Skin epidermis (tissue), 12 donors: ENCODE data around the gene MRPL27.

ENCODE experiments used
- H3K27ac ChIP-seq, 21 experiments: fragments of 200-600 bp; sonication (generic) in 11 of 21; one replicate each; pipeline ENCODE4 v1.5.0; 2020; ENCODE audit warnings: mild to moderate bottlenecking in 3 of 21, inconsistent platforms in 2 of 21, moderate library complexity in 2 of 21
- H3K4me3 ChIP-seq, 7 experiments: fragments of 200-600 bp; sonication (generic) in 2 of 7; one replicate each; pipeline ENCODE4 v1.5.0; 2020; ENCODE audit warnings: inconsistent platforms in 2 of 7, mild to moderate bottlenecking in 2 of 7, moderate library complexity in 1 of 7

The MRPL27 gene

DNA sequence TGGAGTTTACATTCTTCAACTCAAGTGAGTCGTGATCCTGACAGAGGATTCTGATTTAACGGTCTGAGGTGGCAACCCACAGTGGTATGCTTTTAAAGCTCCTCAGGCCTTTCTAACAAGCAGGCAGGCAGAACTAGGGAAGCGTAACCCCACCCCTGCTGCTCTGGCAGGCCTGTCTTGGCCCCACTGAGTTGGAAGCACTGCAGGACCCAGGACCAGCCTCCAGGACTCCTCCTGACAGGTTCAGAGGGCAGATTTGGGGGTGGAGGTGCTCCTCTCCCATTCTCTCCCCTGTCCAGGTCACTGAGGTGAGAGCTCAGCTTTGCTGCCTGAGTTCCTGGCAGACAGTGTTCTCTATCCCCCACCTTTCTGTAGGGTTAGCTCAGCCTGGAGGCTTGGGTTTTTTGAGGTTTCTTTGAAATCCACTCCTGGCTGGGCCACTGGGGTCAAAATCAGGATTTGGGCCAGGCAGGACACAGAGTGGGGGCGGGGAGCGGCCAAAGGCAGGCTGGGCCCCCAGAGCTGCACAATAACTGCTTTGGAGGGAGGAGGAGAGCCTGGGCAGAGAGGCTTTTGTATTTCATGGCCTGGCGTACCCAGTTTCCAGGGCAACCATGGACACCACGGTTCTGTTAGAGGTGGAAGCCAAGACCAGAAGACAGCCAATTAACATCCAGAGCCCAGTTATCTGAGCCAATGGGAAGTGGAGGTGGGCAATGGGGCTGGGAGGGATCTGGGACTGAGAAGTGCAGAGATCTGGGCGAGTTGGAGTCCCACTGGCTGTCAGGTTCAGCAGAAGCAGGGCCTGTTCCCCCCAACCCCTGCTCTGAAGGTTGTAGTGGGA lies 9.5 kb downstream of the MRPL27 start:
- Histone ChIP-seq H3K27ac (no peak overlapping the region), H3K4me3 (no peak overlapping the region)

DNA sequence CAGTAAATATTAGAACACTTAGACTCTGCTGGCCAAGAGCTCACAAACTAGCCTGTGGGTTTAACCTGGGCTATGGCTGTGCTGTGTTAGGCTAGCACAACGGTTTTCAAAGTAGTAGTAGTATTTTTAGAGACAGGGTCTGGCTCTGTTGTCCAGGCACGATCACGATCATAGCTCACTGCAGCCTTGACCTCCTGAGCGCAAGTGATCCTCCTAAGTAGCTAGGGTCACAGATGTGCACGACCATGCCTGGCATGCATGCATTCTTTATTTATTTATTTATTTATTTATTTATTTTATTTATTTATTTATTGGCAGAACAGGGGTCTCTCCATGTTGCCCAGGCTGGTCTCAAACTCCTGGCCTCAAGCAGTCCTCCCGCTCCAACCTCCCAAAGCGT lies 10.3 kb downstream of the MRPL27 start:
- no peak overlapping the region for H3K4me3 ChIP-seq
- peak overlapping the region in 1 of 21 experiments; percentile 21 for H3K27ac ChIP-seq

DNA sequence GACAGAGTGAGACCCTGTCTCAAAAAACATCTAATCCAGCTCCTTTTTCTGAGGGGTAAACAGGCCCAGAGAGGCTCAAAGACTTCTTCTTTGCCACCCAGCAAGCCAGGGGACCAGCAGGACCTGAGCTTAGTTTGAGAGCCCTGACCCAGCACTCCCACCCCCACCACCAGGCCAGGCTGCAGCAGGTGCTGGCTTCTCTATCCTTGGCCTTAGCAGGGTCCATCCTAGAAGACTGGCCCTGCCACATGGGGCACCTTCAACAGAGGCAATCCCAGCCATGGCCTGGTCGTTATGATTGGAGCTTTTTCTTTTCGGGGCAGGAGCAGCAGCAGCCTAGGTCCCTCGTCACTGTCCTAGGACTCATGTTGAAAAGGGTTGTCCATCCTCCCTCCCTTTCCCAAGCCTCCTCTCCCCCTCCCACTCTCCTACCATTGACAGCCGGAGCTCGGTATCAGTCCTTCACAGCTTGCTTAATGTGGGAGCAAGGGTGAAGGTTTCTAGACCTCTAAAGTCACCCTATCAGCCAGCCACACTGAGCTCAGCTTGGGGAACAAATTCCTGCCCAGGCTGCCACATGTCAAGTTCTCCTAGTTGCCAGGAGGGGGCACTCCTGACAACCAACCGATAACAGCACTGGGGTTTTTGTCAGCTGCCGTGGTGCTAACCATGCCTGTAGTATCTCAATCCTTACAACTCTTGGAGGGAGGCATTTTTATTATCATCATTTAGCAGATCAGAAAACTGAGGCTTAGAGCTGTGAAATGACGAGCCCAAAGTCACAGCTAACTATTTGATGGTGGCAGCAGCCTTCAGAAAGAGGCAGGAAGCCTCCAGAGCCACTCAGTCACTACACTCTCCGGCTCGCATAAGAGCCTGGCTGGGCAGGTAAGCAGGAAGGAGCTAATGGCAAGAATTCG lies 11.2 kb downstream of the MRPL27 start:
- Histone ChIP-seq H3K27ac (peak overlapping the region in 2 of 21 experiments; percentile 21 to 40), H3K4me3 (no peak overlapping the region)

DNA sequence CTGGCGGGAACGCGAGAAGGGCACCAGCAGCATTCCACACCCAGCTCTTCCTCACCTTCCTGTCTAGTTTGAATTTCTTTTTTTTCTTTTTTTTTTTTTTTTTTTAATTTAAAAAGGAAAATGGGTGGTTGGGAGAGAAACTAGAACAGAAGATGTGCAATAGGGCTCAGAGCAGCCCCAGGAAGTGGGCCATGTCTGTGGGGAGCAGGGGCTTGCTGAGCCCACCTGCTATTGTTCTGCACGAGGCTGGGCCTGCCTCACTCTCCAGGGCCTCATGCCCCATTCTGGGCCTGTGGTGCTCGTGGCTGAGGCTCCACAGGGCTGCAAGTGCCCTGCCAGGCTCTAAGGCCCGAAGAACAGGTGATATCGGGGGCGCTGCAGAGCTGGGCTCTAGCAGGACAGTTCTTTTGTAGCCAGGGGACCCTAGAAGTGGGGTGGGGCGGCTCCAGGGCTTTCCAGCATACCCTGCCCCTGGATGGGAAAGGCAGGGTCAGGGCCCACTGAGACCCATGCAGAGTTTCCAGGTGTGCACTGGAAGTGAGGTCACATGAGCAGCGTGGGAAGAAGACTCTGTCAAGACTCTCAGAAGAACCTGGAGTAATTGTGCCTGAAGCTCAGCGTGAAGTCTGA lies 12.4 kb downstream of the MRPL27 start:
- Histone ChIP-seq H3K4me3 (no peak overlapping the region), H3K27ac (no peak overlapping the region)

DNA sequence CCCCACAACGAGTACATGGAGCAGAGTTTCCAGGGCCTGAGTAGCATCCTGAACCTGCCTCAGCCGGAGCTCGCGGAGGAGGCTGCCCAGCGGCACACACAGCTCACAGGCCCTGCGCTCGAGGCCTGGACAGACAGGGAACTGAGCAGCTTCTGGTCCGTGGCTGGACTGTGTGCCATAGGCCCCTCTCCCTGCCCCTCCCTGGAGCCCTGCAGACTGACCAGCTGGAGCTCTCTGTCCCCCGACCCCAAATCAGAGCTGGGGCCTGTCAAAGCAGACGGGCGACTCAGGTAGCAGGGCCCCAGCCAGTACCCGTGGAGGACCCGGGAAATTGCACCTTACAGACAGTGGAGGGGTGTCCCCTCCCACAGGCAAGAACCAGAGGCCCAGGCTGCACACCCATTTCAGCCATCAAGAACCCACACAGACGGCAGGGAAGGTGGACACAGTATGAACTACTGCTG lies 13.0 kb downstream of the MRPL27 start:
- no peak overlapping the region for H3K27ac ChIP-seq
- no peak overlapping the region for H3K4me3 ChIP-seq

DNA sequence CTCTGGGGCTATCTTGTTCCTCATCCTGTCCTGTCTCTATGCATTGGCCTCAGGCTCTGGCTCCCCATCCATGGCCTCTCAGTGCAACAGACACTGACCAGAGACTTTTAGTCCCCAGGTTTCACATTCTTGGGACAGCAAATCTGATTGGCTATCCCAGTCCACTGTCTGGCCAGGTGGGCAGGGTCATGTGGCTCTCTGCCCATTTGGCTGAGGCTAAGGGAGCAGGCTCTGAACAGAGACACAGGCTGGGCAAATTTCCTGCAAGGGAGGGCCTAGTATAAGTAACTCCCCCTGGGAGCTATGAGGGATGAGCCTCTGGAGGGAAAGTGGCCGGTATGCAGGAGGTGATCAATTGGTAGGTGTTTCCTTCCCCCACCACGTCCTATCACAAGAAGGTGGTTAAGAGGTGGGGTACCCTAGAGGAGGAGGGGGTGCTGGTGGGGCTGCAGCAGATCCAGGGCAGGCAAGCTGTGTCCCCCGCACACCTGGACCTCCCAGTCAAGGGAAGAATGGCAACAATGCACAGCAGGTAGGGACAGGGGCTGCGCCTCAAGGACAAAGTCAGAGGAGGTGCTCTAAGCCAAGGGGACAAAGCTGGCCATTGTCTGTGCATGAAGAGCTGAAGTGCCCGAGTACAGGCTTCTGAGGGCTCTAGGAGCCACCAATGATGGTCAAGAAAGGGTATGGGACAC lies 13.8 kb downstream of the MRPL27 start:
- Histone ChIP-seq H3K27ac (no peak overlapping the region), H3K4me3 (no peak overlapping the region)

DNA sequence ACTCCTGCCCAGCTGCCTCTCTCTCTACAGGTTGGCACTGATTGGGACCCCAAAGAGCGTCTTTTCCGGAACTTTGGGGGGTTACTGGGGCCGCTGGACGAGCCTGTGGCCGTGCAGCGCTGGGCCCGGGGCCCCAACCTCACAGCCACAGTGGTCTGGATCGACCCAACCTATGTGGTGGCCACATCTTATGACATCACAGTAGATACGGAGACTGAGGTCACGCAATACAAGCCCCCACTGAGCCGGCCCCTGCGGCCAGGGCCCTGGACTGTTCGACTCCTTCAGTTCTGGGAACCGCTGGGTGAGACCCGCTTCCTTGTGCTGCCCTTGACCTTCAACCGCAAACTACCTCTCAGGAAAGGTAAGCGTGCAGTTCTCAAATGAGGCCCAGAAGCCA lies 14.8 kb downstream of the MRPL27 start:
- H3K27ac ChIP-seq: no peak overlapping the region
- H3K4me3 ChIP-seq: no peak overlapping the region

DNA sequence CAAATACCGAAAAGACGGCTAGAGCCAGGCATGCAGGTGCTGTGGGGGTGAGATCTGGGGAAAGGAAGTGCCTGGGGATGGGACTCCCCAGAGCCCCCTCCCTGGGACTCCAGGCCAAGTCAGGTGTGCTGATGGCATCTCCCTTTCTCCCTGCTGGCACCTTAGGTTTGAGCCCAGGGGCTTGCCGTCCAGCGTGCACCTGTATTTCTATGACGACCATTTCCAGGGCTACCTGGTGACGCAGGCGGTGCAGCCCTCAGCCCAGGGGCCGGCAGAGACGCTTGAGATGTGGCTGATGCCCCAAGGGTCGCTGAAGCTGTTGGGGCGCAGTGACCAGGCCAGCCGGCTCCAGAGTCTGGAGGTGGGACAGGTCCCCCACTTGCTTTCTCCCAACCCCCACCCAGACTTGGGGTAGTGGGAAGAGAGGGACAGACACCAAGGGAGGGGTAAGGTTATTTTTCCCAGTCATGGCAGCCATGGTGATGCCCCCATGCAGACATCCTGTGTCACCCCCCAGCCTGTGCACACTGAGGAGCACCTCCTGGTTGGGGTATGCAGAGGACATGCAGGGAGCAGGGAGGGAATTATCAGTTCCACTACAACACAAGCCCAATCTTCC lies 16.0 kb downstream of the MRPL27 start:
- Histone ChIP-seq H3K4me3 (no peak overlapping the region), H3K27ac (no peak overlapping the region)

DNA sequence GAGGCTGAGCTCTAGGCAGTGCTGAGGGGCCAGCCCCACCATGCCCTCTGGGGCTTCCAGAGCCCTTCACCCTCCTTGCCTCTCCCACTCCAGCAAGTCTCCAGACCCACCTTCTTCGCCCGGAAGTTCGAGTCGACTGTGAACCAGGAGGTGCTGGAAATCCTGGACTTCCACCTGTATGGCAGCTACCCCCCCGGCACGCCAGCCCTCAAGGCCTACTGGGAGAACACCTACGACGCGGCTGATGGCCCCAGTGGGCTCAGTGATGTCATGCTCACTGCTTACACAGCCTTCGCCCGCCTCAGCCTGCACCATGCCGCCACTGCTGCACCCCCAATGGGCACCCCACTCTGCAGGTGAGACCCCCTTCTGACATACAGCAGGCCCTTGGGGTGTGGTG lies 16.6 kb downstream of the MRPL27 start:
- Histone ChIP-seq H3K4me3 (no peak overlapping the region), H3K27ac (no peak overlapping the region)

DNA sequence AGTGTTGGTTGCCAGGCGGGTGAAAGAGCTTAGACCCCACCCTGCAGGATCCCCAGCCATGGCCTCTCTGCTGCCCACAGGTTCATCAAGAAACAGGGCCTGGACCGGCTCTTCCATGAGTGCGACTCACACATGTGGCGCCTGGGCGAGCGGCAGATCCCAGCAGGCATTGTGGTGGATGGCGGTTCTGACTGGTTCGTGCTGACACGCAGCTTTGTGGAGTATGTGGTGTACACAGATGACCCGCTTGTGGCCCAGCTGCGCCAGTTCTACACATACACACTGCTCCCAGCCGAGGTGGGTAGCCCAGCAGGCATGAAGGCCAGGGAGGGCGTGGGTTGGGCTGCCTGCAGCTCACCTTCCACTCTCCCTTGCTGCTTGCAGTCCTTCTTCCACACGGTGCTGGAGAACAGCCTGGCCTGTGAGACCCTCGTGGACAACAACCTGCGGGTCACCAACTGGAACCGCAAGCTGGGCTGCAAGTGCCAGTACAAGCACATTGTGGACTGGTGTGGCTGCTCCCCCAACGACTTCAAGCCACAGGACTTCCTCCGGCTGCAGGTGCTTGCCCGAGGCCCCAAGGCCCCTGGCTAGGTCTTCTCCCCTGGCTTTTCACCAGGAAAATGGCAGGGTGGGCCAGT lies 17.2 kb downstream of the MRPL27 start:
- no peak overlapping the region for H3K27ac ChIP-seq
- no peak overlapping the region for H3K4me3 ChIP-seq

DNA sequence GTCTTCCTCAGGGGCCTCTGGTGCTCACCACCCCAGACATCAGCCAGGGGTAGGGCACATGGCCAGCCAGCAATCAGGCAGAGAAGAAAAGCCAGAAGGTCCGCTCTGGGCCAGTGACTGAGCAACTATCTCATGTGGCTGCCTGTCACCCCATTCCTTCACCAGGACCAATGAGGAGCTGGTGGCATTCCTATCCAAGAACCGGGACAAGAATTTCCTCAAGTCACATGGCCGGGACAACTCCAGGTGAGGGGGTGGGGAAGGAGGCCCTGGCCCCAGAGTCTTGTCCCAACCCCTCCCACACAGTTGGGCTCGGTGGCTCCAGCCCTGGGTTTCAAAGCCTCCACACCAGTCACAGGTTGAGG lies 17.7 kb downstream of the MRPL27 start:
- Histone ChIP-seq H3K27ac (no peak overlapping the region), H3K4me3 (no peak overlapping the region)

DNA sequence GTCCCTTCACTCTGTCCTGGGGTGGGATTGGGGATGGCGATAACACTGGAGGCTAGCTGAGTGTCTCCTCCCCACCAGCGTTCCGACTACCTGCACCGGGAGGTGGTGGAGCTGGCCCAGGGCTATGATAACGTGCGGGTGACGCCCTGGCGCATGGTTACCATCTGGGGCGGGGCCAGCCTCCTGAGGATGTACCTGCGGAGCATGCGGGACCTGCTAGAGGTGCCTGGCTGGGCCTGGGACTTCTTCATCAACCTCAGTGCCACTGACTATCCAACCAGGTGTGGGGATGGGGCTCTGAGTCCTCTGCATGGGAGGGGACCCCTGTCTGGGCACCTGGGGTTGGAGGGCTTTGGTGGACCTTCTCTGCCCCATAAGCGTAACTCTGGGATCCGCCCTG lies 18.2 kb downstream of the MRPL27 start:
- no peak overlapping the region for H3K27ac ChIP-seq

DNA sequence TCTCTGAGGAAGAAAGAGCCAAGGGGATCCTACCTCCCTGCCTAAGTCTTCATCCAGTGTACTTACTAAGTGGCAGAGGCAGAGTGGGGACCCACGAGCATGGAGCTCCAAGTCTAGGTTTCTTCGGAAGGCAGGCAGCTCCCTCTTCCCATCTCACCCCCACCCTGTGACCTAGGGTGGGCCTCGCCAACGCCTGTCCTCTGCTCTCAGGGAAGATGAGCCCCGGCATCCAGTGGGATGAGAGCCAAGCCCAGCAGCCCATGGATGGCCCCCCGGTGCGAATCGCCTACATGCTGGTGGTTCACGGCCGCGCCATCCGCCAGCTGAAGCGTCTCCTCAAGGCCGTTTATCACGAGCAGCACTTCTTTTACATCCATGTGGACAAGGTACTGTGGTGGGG lies 18.8 kb downstream of the MRPL27 start:
- no peak overlapping the region for H3K27ac ChIP-seq
- H3K4me3 ChIP-seq: no peak overlapping the region

More for the DNA sequence above, 18.2 kb downstream of the MRPL27 start:
- H3K4me3 ChIP-seq: no peak overlapping the region

DNA sequence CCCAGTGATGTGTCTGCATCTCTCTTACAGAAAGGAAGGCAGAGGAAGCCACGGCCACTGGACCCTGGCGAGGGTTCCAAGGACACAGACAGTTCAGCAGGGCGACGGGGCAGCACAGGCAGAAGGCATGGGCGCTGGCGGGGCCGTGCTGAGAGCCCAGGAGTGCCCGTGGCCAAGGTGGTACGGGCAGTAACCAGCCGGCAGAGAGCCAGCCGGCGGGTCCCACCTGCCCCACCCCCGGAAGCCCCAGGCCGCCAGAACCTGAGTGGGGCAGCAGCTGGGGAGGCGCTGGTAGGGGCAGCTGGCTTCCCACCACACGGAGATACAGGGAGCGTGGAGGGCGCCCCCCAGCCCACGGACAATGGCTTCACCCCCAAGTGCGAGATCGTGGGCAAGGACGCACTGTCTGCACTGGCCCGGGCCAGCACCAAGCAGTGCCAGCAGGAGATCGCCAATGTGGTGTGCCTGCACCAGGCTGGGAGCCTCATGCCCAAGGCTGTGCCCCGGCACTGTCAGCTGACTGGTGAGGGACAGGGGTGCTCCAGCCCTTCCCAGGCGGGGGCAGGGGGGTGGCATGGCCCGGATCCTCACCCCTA lies 19.3 kb downstream of the MRPL27 start:
- H3K27ac ChIP-seq: no peak overlapping the region
- H3K4me3 ChIP-seq: no peak overlapping the region

DNA sequence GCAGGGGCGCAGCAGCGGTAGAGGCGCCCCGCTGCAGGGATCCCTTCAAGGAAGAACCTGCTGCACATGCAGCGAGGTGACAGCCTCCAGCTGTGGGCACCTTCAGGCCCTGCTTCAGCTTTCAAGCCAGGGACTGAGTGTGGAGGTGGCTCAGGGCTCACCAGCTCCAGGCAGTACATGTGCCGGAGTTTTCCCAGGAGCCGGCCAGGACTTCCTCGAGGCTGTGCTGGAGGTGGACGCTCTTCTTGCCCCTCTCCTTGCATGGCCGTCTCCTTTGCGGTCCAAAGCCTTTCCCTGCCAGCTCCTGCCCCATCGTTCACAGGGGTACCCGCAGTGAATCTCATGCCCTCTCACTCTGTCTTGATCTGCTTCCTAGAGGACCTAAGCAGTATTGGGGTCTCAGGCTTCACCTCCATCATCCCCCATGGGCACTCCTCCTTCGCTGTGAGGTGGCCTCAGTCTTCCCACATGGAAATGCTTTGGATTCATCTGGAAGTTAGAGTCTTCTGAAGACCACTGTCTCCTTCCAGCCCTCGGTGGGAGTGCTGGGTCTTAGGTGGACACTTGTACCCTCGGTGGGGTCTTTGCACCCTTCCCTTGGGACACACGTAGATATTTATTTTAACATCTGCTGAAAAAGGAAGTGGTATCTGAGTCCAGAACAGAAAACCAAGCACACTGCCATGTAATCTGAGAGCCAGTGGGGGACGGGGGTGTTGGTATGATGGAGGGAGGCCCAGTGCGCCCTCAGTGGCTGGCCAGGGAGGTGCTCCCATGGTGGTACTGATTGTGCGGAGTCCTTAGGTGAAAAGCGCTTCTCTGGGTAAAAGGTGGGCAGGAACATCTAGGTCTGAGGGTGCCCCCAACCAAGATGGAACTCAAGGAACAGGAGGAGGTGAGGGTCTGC lies 20.0 kb downstream of the MRPL27 start:
- Histone ChIP-seq H3K4me3 (no peak overlapping the region), H3K27ac (no peak overlapping the region)

DNA sequence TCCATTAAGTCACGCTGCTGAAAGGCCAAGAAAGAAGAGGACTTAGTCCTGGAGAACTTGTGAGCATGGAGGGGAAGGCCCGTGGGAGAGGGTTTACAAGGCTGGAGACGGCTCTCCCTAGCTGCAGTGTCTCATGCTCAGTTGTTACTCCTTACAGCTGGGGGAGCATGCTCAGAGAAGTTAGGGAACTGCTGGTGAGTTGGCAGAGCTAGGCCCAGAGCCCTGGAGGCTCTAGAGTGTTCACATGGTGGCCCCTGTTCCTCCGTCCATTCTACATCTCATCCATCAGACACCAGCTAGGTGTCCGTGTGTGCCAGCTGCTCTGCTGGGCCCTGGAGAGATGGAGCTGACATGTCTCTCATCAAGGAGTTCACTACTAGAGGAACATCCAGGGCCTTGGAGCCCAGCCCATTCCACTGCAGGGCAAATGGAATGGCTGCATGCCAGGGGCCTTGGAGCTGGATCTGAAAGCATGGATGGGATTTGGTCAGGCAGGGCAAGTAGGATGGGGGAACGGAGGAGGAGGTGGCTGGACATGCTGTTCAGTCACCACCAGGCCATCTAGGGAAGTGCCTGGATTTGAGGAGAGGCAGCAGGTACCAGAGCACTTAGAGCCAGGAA lies 20.8 kb downstream of the MRPL27 start:
- Histone ChIP-seq H3K27ac (no peak overlapping the region), H3K4me3 (no peak overlapping the region)

DNA sequence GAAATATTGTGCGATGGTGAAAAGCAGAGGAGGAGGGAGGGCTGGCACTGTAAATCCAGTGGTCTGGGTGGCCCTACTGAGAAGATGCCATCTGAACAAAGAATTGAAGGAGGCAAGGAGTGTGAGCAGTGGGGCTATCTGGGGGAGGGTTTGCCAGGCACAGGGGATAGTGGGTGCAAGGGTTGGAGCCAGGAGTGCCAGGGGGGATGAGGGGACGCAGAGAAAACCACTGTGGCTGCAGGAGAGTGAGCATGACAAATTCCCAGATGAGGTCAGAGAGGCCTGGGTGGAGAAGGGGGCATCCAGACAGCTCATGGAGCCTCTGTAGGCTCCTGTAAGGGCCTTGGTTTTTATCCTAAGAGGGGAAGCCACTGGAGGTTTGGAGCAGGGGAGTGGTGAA lies 22.3 kb downstream of the MRPL27 start:
- no peak overlapping the region for H3K4me3 ChIP-seq
- no peak overlapping the region for H3K27ac ChIP-seq
